ENCODE data around the gene FKBP1C.

FKBP1C gene

GRCh38 chr6:63236398-63236817 lies 25.1 kb downstream of the FKBP1C start:
- DNase-seq (ENCODE audit: extremely low spot score) = no peak
- CTCF ChIA-PET = no interaction called here

DNA sequence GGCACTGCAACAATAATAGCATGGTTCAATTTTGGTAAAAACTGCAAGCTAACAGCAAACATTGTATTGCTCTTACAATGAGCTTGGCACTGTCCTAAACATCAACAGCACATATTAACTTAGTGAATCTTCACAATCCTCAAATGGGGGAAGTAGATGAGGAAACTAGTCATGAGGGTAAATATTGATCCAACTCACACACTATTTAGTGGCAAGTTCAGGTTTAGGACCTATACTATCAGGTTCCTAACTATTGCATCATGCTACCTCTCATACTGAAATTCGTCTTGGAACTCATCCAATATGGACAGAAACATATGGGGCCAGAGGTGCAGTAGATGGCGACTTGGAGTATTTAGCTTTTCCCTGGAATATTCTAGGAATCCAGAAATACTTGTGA lies 34.2 kb downstream of the FKBP1C start:
- TF ChIP-seq FOXM1 (IDR thresholded peaks at IDR 0.05; ENCODE audit: borderline replicate concordance) = no peak
- TF ChIP-seq ELF4 (IDR thresholded peaks at IDR 0.05) = no peak
- TF ChIP-seq NFRKB (IDR thresholded peaks at IDR 0.05) = no peak
- no peak for TF ChIP-seq HDGF (IDR thresholded peaks at IDR 0.05; ENCODE audit: borderline replicate concordance)
- TF ChIP-seq CTBP1 (IDR thresholded peaks at IDR 0.05; ENCODE audit: borderline replicate concordance) = no peak
- ChIA-PET POLR2A (no interaction called here), CTCF (interaction anchor here (0.6 kb wide), 1 partner anchor 20 kb away, joined by 4 read pairs; no protein-coding TSS in a partner anchor)
- DNase-seq (ENCODE audit: extremely low spot score) = no peak

More at GRCh38 chr6:63236398-63236817, 25.1 kb downstream of the FKBP1C start:
- POLR2A ChIA-PET = no interaction called here
- no peak for TF ChIP-seq FOXK2 (IDR thresholded peaks at IDR 0.05)
- no peak for TF ChIP-seq FOXA1 (IDR thresholded peaks at IDR 0.05)
- TF ChIP-seq L3MBTL2 (conservative IDR thresholded peaks at IDR 0.05) = no peak
- TF ChIP-seq ZNF384 (IDR thresholded peaks at IDR 0.05) = no peak
- TF ChIP-seq BHLHE40 (IDR thresholded peaks at IDR 0.05; ENCODE audit: borderline replicate concordance) = no peak
- TF ChIP-seq FOXM1 (IDR thresholded peaks at IDR 0.05; ENCODE audit: borderline replicate concordance) = no peak
- TF ChIP-seq ARNT (IDR thresholded peaks at IDR 0.05) = no peak
- no peak for TF ChIP-seq LEF1 (IDR thresholded peaks at IDR 0.05; ENCODE audit: borderline replicate concordance)
- TF ChIP-seq SUZ12 (IDR thresholded peaks at IDR 0.05) = no peak

DNA sequence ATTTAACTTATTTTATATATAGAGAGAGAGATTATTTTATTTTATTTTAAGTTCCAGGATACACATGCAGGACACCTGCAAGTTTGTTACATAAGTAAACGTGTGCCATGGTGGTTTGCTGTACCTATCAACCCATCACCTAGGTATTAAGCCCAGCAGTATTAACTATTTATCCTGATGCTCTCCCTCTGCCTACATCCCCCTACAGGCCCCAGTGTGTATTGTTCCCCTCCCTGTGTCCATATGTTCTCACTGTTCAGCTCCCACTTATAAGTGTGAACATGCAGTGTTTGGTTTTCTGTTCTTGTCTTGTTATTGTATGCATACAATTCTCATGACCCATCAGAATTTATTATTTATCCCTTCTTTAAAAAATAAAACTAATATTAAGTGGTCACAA lies 34.6 kb downstream of the FKBP1C start:
- POLR2A ChIA-PET = no interaction called here
- DNase-seq (ENCODE audit: extremely low spot score) = no peak
- CTCF ChIA-PET = no interaction called here
- TF ChIP-seq ARNT (IDR thresholded peaks at IDR 0.05) (no peak), FOXK2 (IDR thresholded peaks at IDR 0.05) (no peak), TARDBP (IDR thresholded peaks at IDR 0.05) (no peak), L3MBTL2 (conservative IDR thresholded peaks at IDR 0.05) (no peak)

- no peak for DNase-seq (ENCODE audit: extremely low spot score)
- TF ChIP-seq CTBP1 (IDR thresholded peaks at IDR 0.05; ENCODE audit: borderline replicate concordance) = no peak
- TF ChIP-seq ZNF384 (IDR thresholded peaks at IDR 0.05) = no peak
- TF ChIP-seq HDGF (IDR thresholded peaks at IDR 0.05; ENCODE audit: borderline replicate concordance) = no peak
- TF ChIP-seq SUZ12 (IDR thresholded peaks at IDR 0.05) = no peak
- TF ChIP-seq ARNT (IDR thresholded peaks at IDR 0.05) = no peak
- TF ChIP-seq, protein P1, sequence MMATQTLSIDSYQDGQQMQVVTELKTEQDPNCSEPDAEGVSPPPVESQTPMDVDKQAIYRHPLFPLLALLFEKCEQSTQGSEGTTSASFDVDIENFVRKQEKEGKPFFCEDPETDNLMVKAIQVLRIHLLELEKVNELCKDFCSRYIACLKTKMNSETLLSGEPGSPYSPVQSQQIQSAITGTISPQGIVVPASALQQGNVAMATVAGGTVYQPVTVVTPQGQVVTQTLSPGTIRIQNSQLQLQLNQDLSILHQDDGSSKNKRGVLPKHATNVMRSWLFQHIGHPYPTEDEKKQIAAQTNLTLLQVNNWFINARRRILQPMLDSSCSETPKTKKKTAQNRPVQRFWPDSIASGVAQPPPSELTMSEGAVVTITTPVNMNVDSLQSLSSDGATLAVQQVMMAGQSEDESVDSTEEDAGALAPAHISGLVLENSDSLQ (IDR thresholded peaks at IDR 0.05) = no peak
- TF ChIP-seq FOXA1 (IDR thresholded peaks at IDR 0.05) = no peak
- ChIA-PET POLR2A (no interaction called here), CTCF (no interaction called here)
Observed at GRCh38 chr6:63246581-63246980, 35.3 kb downstream of the FKBP1C start.

DNA sequence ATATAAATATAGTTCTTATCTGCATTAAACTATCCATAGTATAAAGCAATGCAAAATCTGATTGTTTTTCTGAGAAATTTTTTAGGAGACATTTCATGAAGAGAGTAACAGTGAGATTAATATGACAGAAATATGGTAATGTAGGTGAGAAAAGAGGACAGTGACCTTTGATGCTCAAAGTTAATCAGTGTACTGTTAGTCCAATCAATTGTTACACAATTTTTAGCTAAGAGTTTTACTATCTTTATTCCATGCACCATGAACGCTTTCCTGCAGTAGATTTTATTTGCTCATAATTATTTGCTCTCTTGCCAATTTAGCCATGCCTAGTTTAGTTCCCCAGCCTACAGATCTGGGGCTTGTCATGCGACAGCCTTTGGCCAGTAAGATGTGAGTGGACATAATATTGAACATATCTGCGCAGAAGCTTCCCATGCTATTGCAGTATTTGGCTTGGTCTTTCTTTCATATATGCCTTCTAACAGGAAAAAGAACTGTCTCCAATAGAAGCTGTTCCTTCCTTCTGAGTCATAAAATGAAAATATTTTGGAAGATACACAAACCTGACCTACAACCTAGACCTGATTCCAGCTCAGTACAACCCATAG lies 38.7 kb downstream of the FKBP1C start:
- no peak for DNase-seq (ENCODE audit: extremely low spot score)
- CTCF ChIA-PET = interaction anchor here (0.8 kb wide), 1 partner anchor 747 kb away, joined by 3 read pairs; no protein-coding TSS in a partner anchor
- TF ChIP-seq FOXM1 (IDR thresholded peaks at IDR 0.05; ENCODE audit: borderline replicate concordance) (no peak), TARDBP (IDR thresholded peaks at IDR 0.05) (no peak), HDGF (IDR thresholded peaks at IDR 0.05; ENCODE audit: borderline replicate concordance) (no peak), CTBP1 (IDR thresholded peaks at IDR 0.05; ENCODE audit: borderline replicate concordance) (no peak), ZNF384 (IDR thresholded peaks at IDR 0.05) (no peak), FOXA1 (IDR thresholded peaks at IDR 0.05) (no peak), SUZ12 (IDR thresholded peaks at IDR 0.05) (no peak), BHLHE40 (IDR thresholded peaks at IDR 0.05; ENCODE audit: borderline replicate concordance) (no peak), FOXK2 (IDR thresholded peaks at IDR 0.05) (no peak), ELF4 (IDR thresholded peaks at IDR 0.05) (no peak), LEF1 (IDR thresholded peaks at IDR 0.05; ENCODE audit: borderline replicate concordance) (no peak), L3MBTL2 (conservative IDR thresholded peaks at IDR 0.05) (no peak)
- TF ChIP-seq, protein P1 (IDR thresholded peaks at IDR 0.05) = no peak
- POLR2A ChIA-PET = no interaction called here

GRCh38 chr6:63259153-63259552 lies 47.9 kb downstream of the FKBP1C start:
- CTCF ChIA-PET = no interaction called here
- DNase-seq (ENCODE audit: extremely low spot score) = no peak
- TF ChIP-seq FOXM1 (IDR thresholded peaks at IDR 0.05; ENCODE audit: borderline replicate concordance) = no peak
- TF ChIP-seq BHLHE40 (IDR thresholded peaks at IDR 0.05; ENCODE audit: borderline replicate concordance) = no peak
- no peak for TF ChIP-seq SUZ12 (IDR thresholded peaks at IDR 0.05)
- no peak for TF ChIP-seq ELF4 (IDR thresholded peaks at IDR 0.05)
- TF ChIP-seq, protein P1 (IDR thresholded peaks at IDR 0.05) = no peak
- no peak for TF ChIP-seq FOXA1 (IDR thresholded peaks at IDR 0.05)
- POLR2A ChIA-PET = no interaction called here

GRCh38 chr6:63261820-63262219 lies 50.6 kb downstream of the FKBP1C start:
- TF ChIP-seq LEF1 (IDR thresholded peaks at IDR 0.05; ENCODE audit: borderline replicate concordance) (no peak), ARNT (IDR thresholded peaks at IDR 0.05) (no peak)
- TF ChIP-seq, protein P1 (IDR thresholded peaks at IDR 0.05) = no peak
- ChIA-PET POLR2A (no interaction called here), CTCF (no interaction called here)
- no peak for DNase-seq (ENCODE audit: extremely low spot score)
